HCT116 (cell line): Measurements from ENCODE around the gene FAM219A. TPM values are rescaled to one million over a fixed set of nuclear protein-coding genes. Genes with fewer than 3 reads are reported as not detected.

Source experiments
- ATAC-seq: fragments of 200-7000 bp; cut with Tn5 transposase; 2 replicates; pipeline ENCODE4 v1.9.1; 2020; ENCODE audit warnings: mild to moderate bottlenecking, moderate library complexity
- BruUV-seq: library from RNA; stranded (reverse); fragments of 400-500 nt; replicated peaks from 2 replicates; lab custom pipeline; 2021; lab: Mats Ljungman, UMichigan
- CTCF ChIA-PET: fragments of 300-600 bp; sonication (Branson Sonifier 250); formaldehyde crosslinking; loops from one replicate; lab custom pipeline; 2021; ENCODE audit warnings: antibody characterized with exemption; lab: Charles Lee
- POLR2A ChIA-PET: fragments of 300-600, 350-600 bp; sonication (Branson Sonifier 250); formaldehyde crosslinking; loops from one replicate; lab custom pipeline; 2021; ENCODE audit warnings: antibody characterized with exemption; lab: Charles Lee
- RAD21 ChIA-PET, 2 experiments: fragments of 300-600 bp; sonication (Branson Sonifier 250); formaldehyde crosslinking; loops; one replicate each; lab custom pipeline; 2023; ENCODE audit warnings: low total read pairs in 2 of 2; ENCODE audit not compliant: uncharacterized antibody in 2 of 2, unreplicated experiment in 2 of 2, low non-redundant PET in 1 of 2; lab: Charles Lee
- DNase-seq: peaks from one replicate; pipeline ENCODE4 v3.0.0-alpha.2; 2010; ENCODE audit warnings: low read depth, low spot score
- H2AFZ ChIP-seq: fragments of 200-600 bp; shearing (Covaris generic), sonication (generic); 2 replicates; pipeline ENCODE4 v1.6.1; 2017; ENCODE audit warnings: low read depth, mixed run types, mixed read lengths, antibody characterized with exemption, low read length; ENCODE audit not compliant: poor library complexity, severe bottlenecking
- H3K27ac ChIP-seq: 2 replicates; pipeline ENCODE4 v1.5.1; 2012; ENCODE audit warnings: low read depth, low read length
- H3K27me3 ChIP-seq: fragments of 200-600 bp; sonication (generic); 2 replicates; pipeline ENCODE4 v1.6.1; 2016; ENCODE audit warnings: mixed run types, low read length, mixed read lengths; ENCODE audit not compliant: insufficient read depth
- H3K36me3 ChIP-seq, 2 experiments: fragments of 200-500 bp in 1 of 2; fragments of 200-600 bp in 1 of 2; sonication (Bioruptor generic) in 1 of 2; sonication (generic) in 1 of 2; 2 replicates each; pipeline versions ENCODE4 v1.5.1 to v1.6.1; 2014 to 2016; ENCODE audit warnings: low read length in 2 of 2, inconsistent platforms in 1 of 2, mixed read lengths in 1 of 2, mixed run types in 1 of 2; ENCODE audit not compliant: insufficient read depth in 2 of 2, control insufficient read depth in 1 of 2
- H3K4me1 ChIP-seq, 2 experiments: fragments of 200-600 bp in 1 of 2; sonication (generic) in 1 of 2; 2 replicates each; pipeline versions ENCODE4 v1.5.1 to v1.6.1; 2012 to 2017; ENCODE audit warnings: low read length in 2 of 2, inconsistent platforms in 1 of 2, mild to moderate bottlenecking in 1 of 2, mixed read lengths in 1 of 2, mixed run types in 1 of 2, moderate library complexity in 1 of 2; ENCODE audit not compliant: insufficient read depth in 2 of 2, control insufficient read depth in 1 of 2
- H3K4me2 ChIP-seq: fragments of 200-600 bp; sonication (generic); 2 replicates; pipeline ENCODE4 v1.6.1; 2017; ENCODE audit warnings: mixed run types, low read length, mixed read lengths
- H3K4me3 ChIP-seq, 2 experiments: fragments of 200-600 bp in 1 of 2; sonication (generic) in 1 of 2; replicated peaks in 1 of 2; 2 replicates each; pipeline ENCODE4 v1.5.1; 2011 to 2016; ENCODE audit warnings: low read length in 2 of 2, control low read depth in 1 of 2, low read depth in 1 of 2, mild to moderate bottlenecking in 1 of 2, mixed read lengths in 1 of 2, mixed run types in 1 of 2
- H3K79me2 ChIP-seq: fragments of 200-600 bp; sonication (generic); 2 replicates; pipeline ENCODE4 v1.6.1; 2017; ENCODE audit warnings: mild to moderate bottlenecking, mixed run types, low read length, moderate library complexity, mixed read lengths; ENCODE audit not compliant: insufficient read depth
- H3K9ac ChIP-seq: fragments of 200-600 bp; sonication (generic); 2 replicates; pipeline ENCODE4 v1.6.1; 2016; ENCODE audit warnings: low read length, mixed read lengths
- H3K9me2 ChIP-seq: fragments of 200-600 bp; sonication (generic), shearing (Covaris generic); 2 replicates; pipeline ENCODE4 v1.6.1; 2017; ENCODE audit warnings: mixed run types, mild to moderate bottlenecking, moderate library complexity; ENCODE audit not compliant: insufficient read depth
- H3K9me3 ChIP-seq, 2 experiments: fragments of 200-500 bp in 1 of 2; fragments of 200-600 bp in 1 of 2; sonication (Bioruptor generic) in 1 of 2; sonication (generic) in 1 of 2; 2 replicates each; pipeline ENCODE4 v1.6.1; 2014 to 2017; ENCODE audit warnings: low read length in 2 of 2, mixed read lengths in 2 of 2, inconsistent platforms in 1 of 2, low read depth in 1 of 2, mild to moderate bottlenecking in 1 of 2, mixed run types in 1 of 2, moderate library complexity in 1 of 2; ENCODE audit not compliant: control insufficient read depth in 1 of 2, insufficient read depth in 1 of 2
- H4K20me1 ChIP-seq: fragments of 200-600 bp; sonication (generic), shearing (Covaris generic); 2 replicates; pipeline ENCODE4 v1.6.1; 2017; ENCODE audit warnings: mixed run types, mild to moderate bottlenecking, moderate library complexity; ENCODE audit not compliant: insufficient read depth
- YY1 ChIP-seq: IDR thresholded peaks from 2 replicates; pipeline ENCODE4 v1.6.1; 2011; ENCODE audit warnings: low read length, low read depth, moderate library complexity, mild to moderate bottlenecking; ENCODE audit not compliant: insufficient replicate concordance; ENCODE audit errors: extremely low read depth
- ZFX ChIP-seq: fragments of 450-650 bp; IDR thresholded peaks from 2 replicates; pipeline ENCODE4 v1.6.1; 2017
- intact Hi-C: fragments of 100-400 bp; cut with micrococcal nuclease; formaldehyde crosslinking; loops from 2 replicates; pipeline ENCODE4 v1.10.0; 2022
- total RNA-seq: library from RNA; stranded (reverse); gene quantifications from one replicate; pipeline ENCODE4 v1.2.1, GENCODE V29; 2021; ENCODE audit not compliant: unreplicated experiment
- TF ChIP-seq, protein P1 (sequence below): IDR thresholded peaks from 2 replicates; pipeline ENCODE4 v1.6.1; 2012; ENCODE audit warnings: low read depth

Gene FAM219A
- total RNA-seq, 1 experiment from 2014 or later: 13.4 TPM

DNA sequence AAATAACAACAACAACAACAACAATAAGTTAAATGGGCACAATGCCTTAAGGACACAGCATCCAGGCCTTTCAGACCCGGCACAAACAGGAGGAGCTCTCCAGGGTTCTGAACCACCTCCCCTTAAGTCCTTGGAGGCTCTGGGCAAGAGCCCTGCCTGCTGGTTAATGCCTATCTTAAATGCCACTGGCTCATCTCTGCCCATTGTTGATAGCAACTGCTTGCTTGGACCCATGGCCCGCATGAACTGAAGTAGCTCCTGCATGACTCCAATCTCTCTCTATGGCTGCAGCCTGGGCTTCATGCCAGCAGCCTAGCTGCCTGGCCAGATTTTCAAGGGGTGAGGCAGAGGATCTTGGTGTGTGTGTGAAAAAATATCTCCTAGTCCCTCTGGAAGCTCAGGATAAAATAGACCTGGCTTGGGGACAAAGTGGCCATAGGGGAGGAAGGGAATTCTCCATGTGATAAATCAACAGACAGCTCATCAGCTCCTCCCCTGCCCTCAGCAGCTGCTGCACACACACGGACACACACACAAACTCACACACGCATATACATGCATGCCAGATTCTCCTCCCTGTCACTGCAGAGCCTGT, 27.4 kb downstream of the FAM219A start:
- peak; percentile 70 for ATAC-seq
- H4K20me1 ChIP-seq: no peaks in the 10 kb centered on the region
- H3K27me3 ChIP-seq: no peaks in the 10 kb centered on the region
- RAD21 ChIA-PET: interaction anchor here in 1 of 2 experiments (1.6 kb wide), 1 partner anchor 27 kb away, joined by 4 read pairs; no protein-coding TSS in a partner anchor
- CTCF ChIA-PET: interaction anchor here (2.1 kb wide), 1 partner anchor 27 kb away, joined by 11 read pairs; no protein-coding TSS in a partner anchor
- intact Hi-C loops: loop anchor here (2.0 kb wide), 1 partner anchor 18 kb away; no protein-coding TSS in a partner anchor
- no peak overlapping the region for H3K9ac ChIP-seq
- no peak overlapping the region for H3K4me3 ChIP-seq
- TF ChIP-seq YY1: no peak
- TF ChIP-seq, protein P1, sequence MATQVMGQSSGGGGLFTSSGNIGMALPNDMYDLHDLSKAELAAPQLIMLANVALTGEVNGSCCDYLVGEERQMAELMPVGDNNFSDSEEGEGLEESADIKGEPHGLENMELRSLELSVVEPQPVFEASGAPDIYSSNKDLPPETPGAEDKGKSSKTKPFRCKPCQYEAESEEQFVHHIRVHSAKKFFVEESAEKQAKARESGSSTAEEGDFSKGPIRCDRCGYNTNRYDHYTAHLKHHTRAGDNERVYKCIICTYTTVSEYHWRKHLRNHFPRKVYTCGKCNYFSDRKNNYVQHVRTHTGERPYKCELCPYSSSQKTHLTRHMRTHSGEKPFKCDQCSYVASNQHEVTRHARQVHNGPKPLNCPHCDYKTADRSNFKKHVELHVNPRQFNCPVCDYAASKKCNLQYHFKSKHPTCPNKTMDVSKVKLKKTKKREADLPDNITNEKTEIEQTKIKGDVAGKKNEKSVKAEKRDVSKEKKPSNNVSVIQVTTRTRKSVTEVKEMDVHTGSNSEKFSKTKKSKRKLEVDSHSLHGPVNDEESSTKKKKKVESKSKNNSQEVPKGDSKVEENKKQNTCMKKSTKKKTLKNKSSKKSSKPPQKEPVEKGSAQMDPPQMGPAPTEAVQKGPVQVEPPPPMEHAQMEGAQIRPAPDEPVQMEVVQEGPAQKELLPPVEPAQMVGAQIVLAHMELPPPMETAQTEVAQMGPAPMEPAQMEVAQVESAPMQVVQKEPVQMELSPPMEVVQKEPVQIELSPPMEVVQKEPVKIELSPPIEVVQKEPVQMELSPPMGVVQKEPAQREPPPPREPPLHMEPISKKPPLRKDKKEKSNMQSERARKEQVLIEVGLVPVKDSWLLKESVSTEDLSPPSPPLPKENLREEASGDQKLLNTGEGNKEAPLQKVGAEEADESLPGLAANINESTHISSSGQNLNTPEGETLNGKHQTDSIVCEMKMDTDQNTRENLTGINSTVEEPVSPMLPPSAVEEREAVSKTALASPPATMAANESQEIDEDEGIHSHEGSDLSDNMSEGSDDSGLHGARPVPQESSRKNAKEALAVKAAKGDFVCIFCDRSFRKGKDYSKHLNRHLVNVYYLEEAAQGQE: peak; percentile 85
- TF ChIP-seq, all 23 proteins: peak for 1
- DNase-seq: peak; percentile 13
- H3K9me3 ChIP-seq: no peaks in the 10 kb centered on the region
- no peak overlapping the region for H3K4me2 ChIP-seq
- no TSS peak for BruUV-seq
- H2AFZ ChIP-seq: no peak overlapping the region
- no peaks in the 10 kb centered on the region for H3K36me3 ChIP-seq
- no peaks in the 10 kb centered on the region for H3K79me2 ChIP-seq
- POLR2A ChIA-PET: no interaction called here
- no peaks in the 10 kb centered on the region for H3K9me2 ChIP-seq
- H3K27ac ChIP-seq: no peak overlapping the region
- no peaks in the 10 kb centered on the region for H3K4me1 ChIP-seq

DNA sequence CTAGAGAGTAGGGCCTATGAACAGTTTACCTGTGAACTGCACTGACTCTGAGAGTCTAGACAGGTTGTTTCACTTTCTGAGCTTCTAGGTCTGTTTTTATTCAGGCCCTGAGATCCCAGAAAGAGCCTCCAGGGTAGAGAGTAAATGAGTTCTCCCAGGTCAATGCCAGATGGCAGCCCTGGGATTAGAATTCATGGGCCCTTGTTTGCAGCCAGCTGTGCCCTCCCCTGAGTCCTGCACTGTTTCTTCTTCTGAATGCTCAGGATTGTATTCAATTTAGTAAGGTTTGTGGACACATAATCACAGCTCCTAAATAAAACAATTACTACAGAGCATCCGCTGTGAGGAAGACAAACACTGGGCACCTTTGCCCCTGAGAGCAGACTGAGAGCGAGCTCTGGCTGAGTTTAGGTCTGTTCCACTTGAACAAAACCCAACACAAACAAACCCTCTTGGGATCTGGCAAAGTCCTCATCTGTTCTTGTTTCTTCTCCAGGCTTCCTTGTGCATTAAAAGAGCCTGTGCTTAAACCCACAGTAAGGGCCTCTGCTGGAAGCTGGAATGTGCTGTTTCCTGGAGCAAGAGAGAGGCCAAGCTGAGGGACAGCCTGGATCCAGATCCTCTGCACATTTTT, 29.9 kb downstream of the FAM219A start:
- ATAC-seq (no peak), DNase-seq (no peak)
- TF ChIP-seq ZFX: no peak
- no TSS peak for BruUV-seq
- no peaks in the 10 kb centered on the region for H4K20me1 ChIP-seq
- H3K27ac ChIP-seq: no peak overlapping the region
- H3K27me3 ChIP-seq: no peaks in the 10 kb centered on the region
- H3K79me2 ChIP-seq: no peaks in the 10 kb centered on the region
- H3K36me3 ChIP-seq: no peaks in the 10 kb centered on the region
- intact Hi-C loops: no loop called here
- no peaks in the 10 kb centered on the region for H3K9me3 ChIP-seq
- H2AFZ ChIP-seq: no peak overlapping the region
- RAD21 ChIA-PET: no interaction called here
- no peak overlapping the region for H3K9ac ChIP-seq
- H3K9me2 ChIP-seq: no peaks in the 10 kb centered on the region
- CTCF ChIA-PET: no interaction called here
- H3K4me3 ChIP-seq: no peak overlapping the region
- POLR2A ChIA-PET: no interaction called here
- H3K4me1 ChIP-seq: no peaks in the 10 kb centered on the region
- no peak overlapping the region for H3K4me2 ChIP-seq
